Thymus (tissue), 11 donors: ENCODE measurements around the gene ITSN2. TPM values are rescaled to one million over a fixed set of nuclear protein-coding genes. Genes with fewer than 3 reads are reported as not detected.
"Not testable (repeated sequence)": the region's sequence is repeated elsewhere in the genome, so short reads cannot be mapped to it uniquely, and the experiment has no call there.

Experiments used
- DNase-seq, 9 donors: peaks; one replicate each; pipeline ENCODE4 v3.0.0-alpha.2; 2013; ENCODE audit warnings: low spot score in 9 of 9, low read depth in 6 of 9, missing footprints in 1 of 9
- H3K27ac ChIP-seq, 2 donors: one replicate each; pipeline ENCODE4 v1.5.1; 2013; ENCODE audit warnings: control low read depth in 1 of 2, low read depth in 1 of 2, low read length in 1 of 2, mild to moderate bottlenecking in 1 of 2, moderate library complexity in 1 of 2
- H3K27me3 ChIP-seq, 2 donors: one replicate each; pipeline ENCODE4 v1.5.1; 2013; ENCODE audit warnings: low read length in 1 of 2; ENCODE audit not compliant: control insufficient read depth in 2 of 2, insufficient read depth in 1 of 2
- H3K36me3 ChIP-seq, 2 donors: one replicate each; pipeline ENCODE4 v1.5.1; 2013; ENCODE audit warnings: low read length in 1 of 2, mild to moderate bottlenecking in 1 of 2, moderate library complexity in 1 of 2; ENCODE audit not compliant: control insufficient read depth in 2 of 2, insufficient read depth in 2 of 2
- H3K4me1 ChIP-seq, 2 donors: one replicate each; pipeline ENCODE4 v1.5.1; 2013; ENCODE audit warnings: low read length in 2 of 2; ENCODE audit not compliant: control insufficient read depth in 2 of 2, insufficient read depth in 2 of 2
- H3K4me3 ChIP-seq, 2 donors: one replicate each; pipeline ENCODE4 v1.5.1; 2013; ENCODE audit warnings: low read length in 2 of 2, control low read depth in 1 of 2, mild to moderate bottlenecking in 1 of 2
- H3K9me3 ChIP-seq, 2 donors: one replicate each; pipeline ENCODE4 v1.5.1; 2013; ENCODE audit warnings: low read length in 1 of 2, mild to moderate bottlenecking in 1 of 2; ENCODE audit not compliant: control insufficient read depth in 2 of 2, insufficient read depth in 1 of 2
- WGBS: extraction: QIAGEN DNeasy Blood & Tissue Kit; methylation state at CpG from one replicate; pipeline ENCODE4 v1.1.7; 2013; 5-methylcytosine and 5-hydroxymethylcytosine counted together
- polyA plus RNA-seq: library from polyadenylated mRNA; stranded (reverse); fragments of 200-250 nt; gene quantifications from one replicate; pipeline ENCODE4 v1.2.3, GENCODE V29; 2013
- total RNA-seq: library from RNA; stranded (reverse); fragments of 120-200 nt; gene quantifications from one replicate; pipeline ENCODE4 v1.2.4, GENCODE V29; 2013
- donor health status: healthy.

ITSN2 gene
- total and polyA plus RNA-seq, 2 donors = 30.5 to 74.6 TPM

DNA sequence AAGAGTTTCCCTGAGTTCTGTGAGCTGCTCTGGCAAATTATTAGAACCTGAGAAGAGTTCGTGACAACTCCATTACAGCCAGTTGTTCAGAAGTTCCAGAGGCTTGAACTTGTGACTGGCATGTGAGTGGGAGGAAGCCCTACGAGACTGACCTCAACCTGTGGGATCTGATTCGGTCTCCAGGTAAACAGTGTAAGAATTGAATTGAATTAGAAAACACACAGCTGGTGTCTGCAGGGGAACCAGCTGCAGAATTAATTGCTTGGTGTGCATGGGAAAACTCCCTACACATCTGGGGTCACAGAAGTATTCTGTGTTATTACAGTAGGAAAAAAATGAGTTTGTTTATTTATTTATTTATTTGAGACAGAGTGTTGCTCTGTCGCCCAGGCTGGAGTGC is 14.0 kb upstream of the ITSN2 start:
- 64% methylated on average over 3 of the region's 4 CpGs for WGBS
- H3K27me3 ChIP-seq = no peaks in the 10 kb centered on the region
- no peak for DNase-seq

DNA sequence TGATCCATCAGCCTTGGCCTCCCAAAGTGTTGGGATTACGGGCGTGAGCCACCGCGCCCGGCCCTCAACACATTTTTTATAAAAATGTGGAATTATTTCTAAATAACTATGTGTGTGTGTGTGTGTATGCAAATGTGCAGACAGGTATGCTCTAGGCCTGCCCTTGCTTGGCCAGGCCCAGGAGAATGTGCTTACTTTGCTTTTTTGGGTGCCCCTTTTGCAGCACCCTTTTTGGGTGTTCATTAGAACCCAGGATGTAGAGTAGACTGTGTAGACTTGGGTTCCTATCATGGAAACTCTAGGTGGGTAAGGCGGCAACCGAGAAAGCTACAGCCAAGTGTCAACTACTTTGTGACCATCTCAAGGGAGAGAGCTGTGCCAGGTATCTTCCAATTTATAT is 11.7 kb upstream of the ITSN2 start:
- Histone ChIP-seq H3K9me3 (no peaks in the 10 kb centered on the region), H3K4me1 (no peaks in the 10 kb centered on the region), H3K27me3 (no peaks in the 10 kb centered on the region), H3K27ac (no peak overlapping the region), H3K4me3 (no peak overlapping the region), H3K36me3 (no peaks in the 10 kb centered on the region)
- WGBS = 83% methylated on average over 7 of the region's 7 CpGs
- no peak for DNase-seq

More for the DNA sequence above, 14.0 kb upstream of the ITSN2 start:
- Histone ChIP-seq H3K36me3 (no peaks in the 10 kb centered on the region), H3K4me3 (no peak overlapping the region), H3K27ac (no peak overlapping the region), H3K9me3 (no peaks in the 10 kb centered on the region), H3K4me1 (no peaks in the 10 kb centered on the region)

DNA sequence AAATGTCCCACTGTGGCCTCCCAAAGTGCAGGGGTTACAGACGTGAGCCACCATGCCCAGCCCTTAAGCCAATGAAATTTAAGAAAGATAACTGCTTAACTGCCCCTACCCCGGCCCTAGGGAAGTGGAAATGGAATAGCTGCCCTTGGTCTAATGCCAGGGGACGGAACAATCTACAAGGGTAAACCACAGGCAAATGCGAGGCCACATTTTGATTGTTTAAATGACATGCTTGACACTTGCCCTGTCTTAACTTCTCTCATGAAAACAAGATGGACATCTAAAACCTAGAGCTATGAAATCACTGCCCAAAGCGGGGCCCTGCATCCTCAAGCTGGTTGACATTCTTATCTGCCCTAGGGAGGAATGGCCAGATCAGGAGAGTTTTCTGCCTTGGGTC is 5.5 kb upstream of the ITSN2 start:
- H3K9me3 ChIP-seq = no peaks in the 10 kb centered on the region
- no peaks in the 10 kb centered on the region for H3K36me3 ChIP-seq
- no peak for DNase-seq
- peaks cover 1 to 4% of the 10 kb centered on the region in 2 donors for H3K4me1 ChIP-seq
- no peaks in the 10 kb centered on the region for H3K27me3 ChIP-seq
- H3K4me3 ChIP-seq = no peak overlapping the region
- no peak overlapping the region for H3K27ac ChIP-seq
- 37% methylated on average over 5 of the region's 5 CpGs for WGBS

DNA sequence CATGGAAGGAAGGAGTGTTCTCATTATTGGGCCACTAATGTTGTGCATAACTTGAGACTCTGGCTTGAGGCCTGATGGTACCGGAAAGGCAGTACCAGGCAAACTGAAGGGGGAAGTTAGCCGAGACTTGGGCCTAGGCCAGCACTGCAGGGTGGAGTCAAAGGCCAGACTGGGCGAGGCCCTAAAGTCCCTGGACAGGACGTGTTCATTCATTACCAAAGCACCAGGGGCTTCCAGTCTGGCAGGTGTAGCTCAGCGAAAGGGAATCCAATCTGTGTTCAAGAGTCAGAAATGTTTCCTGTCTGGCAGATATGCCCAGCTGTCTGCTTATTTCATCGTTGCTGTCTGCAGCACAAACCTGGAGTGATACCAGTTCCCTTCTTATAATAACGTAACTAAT is 4.7 kb upstream of the ITSN2 start:
- H3K27ac ChIP-seq = no peak overlapping the region
- H3K36me3 ChIP-seq = no peaks in the 10 kb centered on the region
- H3K4me1 ChIP-seq = peaks cover 3 to 7% of the 10 kb centered on the region in 2 donors
- no peaks in the 10 kb centered on the region for H3K27me3 ChIP-seq
- H3K4me3 ChIP-seq = no peak overlapping the region
- H3K9me3 ChIP-seq = no peaks in the 10 kb centered on the region
- DNase-seq = peak in 1 of 9 donors; percentile 21
- WGBS = 66% methylated on average over 7 of the region's 7 CpGs

DNA sequence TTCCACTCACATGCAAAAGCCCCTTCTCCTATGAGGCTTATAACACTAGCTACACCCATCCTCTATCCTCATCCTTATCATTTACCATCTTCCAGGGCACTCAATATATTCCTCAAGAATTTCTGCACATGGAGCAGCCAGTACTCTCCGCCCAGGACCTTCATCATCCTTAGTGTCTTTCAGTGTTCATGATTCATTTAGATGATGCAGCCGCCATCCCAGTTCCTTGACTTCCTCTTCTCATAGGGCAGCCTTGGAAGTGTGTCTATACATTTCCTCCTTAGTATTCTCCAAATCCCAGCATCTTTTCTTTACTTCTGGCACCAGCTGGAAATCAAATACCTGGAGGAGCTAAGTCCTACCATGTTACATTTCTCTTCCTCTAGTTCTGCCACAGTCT is 3.0 kb upstream of the ITSN2 start:
- Histone ChIP-seq H3K9me3 (no peaks in the 10 kb centered on the region), H3K36me3 (no peaks in the 10 kb centered on the region), H3K4me1 (peaks cover 3 to 7% of the 10 kb centered on the region in 2 donors), H3K4me3 (no peak overlapping the region), H3K27me3 (no peaks in the 10 kb centered on the region), H3K27ac (no peak overlapping the region)
- WGBS = 97% methylated on average over 2 of the region's 2 CpGs
- DNase-seq = no peak

DNA sequence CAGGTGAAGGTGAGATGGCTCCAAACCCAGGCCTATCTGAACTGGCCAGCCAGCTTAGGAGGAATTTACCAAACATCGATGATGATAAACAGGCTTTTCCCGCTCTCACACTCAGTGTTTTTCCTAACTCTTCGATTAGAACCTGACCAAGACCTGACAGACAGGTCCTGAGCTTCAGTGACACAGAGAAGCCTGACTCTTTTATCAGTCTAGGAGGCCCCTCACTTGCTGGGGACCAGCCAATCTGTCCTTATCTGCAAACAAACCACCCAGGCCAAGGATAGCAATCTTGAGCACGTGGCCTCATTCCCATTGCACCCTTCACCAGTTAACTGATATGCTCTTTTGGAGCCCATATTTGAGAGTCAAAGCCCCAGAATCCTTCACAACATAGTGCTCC is 1.9 kb upstream of the ITSN2 start:
- WGBS = 95% methylated on average over 4 of the region's 4 CpGs
- H3K27ac ChIP-seq = peak overlapping the region in 1 of 2 donors; percentile 40
- H3K36me3 ChIP-seq = peaks cover 0 to 2% of the 10 kb centered on the region in 2 donors
- H3K4me3 ChIP-seq = no peak overlapping the region
- H3K4me1 ChIP-seq = peaks cover 3 to 10% of the 10 kb centered on the region in 2 donors
- H3K27me3 ChIP-seq = no peaks in the 10 kb centered on the region
- DNase-seq = no peak
- H3K9me3 ChIP-seq = no peaks in the 10 kb centered on the region

DNA sequence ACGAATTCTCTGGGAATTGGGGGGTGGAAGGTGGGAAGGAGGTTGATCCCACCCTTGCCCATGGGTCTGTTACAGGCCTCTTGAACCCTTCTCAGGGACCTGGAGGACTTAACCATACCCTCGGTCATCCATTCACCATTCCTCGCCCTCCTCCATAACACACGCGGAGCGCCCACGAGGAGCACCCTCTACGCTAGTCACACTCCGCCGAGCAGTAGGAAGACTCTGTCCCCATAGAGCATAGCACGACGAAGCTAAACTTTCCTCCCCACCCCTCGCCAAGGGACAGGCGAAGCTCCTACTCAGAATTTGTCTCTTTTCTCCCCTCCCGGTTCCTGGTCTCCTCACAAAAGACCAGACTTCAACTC is 611 bp upstream of the ITSN2 start:
- Histone ChIP-seq H3K9me3 (no peaks in the 10 kb centered on the region), H3K27ac (peak overlapping the region; percentile 25 to 89), H3K4me1 (peaks cover 3 to 10% of the 10 kb centered on the region in 2 donors), H3K27me3 (no peaks in the 10 kb centered on the region), H3K4me3 (peak overlapping the region; percentile 79 to 94), H3K36me3 (peaks cover 0 to 2% of the 10 kb centered on the region in 2 donors)
- DNase-seq = no peak
- WGBS = 88% methylated on average over 15 of the region's 15 CpGs

DNA sequence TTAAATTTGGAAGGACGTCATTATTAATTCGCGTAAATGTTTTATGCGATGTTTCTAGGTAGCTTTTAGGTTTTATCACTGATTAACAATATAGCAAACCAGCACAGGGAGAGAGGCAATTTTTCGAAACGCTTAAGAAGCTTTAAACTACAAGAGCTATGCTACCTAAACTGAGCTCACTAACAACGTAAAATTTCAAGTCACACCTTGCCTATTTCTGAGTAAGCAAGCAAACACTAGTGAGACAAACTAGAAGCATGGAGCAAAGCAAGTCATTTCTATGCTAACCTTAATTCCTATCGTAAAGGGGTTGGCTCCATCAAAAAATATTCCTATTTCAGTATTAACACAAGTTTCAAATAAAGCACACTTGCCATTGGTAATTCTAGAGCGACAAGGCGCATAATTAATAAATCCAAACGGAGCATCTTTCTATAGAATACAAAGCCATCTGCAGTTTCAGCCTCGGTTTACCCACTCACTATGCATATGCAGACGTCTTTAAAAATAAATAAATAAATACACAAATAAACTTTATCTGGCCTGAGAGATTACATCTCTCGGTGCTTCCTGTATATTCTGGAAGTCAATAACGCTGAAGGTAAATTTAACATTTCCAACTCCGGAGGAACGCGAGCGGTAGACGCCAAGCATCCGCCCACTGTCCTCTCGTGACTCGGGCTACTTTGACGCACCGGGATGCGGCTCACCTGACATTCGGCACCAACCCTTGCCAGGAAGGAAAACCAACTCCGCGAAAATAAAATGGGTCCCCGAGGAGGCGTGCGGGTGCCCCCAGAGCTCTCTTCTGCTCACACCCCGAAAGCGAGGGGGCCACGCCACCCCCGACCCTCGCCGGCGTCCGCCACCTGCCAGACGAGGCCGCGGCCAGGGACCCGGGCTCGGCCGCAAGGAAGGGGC is 947 bp downstream of the ITSN2 start:
- Histone ChIP-seq H3K36me3 (peaks cover 0 to 2% of the 10 kb centered on the region in 2 donors), H3K4me3 (peak overlapping the region; percentile 79 to 94), H3K4me1 (peaks cover 3 to 10% of the 10 kb centered on the region in 2 donors), H3K27me3 (no peaks in the 10 kb centered on the region), H3K9me3 (no peaks in the 10 kb centered on the region), H3K27ac (peak overlapping the region; percentile 4 to 88)
- peak in 4 of 9 donors; percentile 32 to 66 (median 40) for DNase-seq
- WGBS = 4% methylated on average over 46 of the region's 46 CpGs

DNA sequence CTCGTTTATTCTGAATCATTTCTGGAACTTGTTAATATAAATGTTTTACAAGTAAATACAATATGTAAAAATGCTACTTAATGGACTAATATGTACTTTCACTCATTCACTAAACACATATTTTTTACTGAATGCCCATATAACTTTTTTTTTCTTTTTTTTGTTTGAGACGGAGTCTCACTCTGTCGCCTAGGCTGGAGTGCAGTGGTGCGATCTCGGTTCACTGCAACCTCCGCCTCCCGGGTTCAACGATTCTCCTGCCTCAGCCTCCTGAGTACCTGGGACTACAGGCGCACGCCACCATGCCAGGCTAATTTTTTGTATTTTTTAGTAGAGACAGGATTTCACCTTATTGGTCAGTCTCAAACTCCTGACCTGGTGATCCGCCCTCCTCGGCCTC is 2.6 kb downstream of the ITSN2 start:
- H3K27me3 ChIP-seq, H3K4me3 ChIP-seq, DNase-seq, H3K36me3 ChIP-seq, H3K9me3 ChIP-seq, H3K27ac ChIP-seq: not testable (repeated sequence)
- 99% methylated on average over 12 of the region's 12 CpGs for WGBS
- H3K4me1 ChIP-seq = peaks cover 3 to 12% of the 10 kb centered on the region in 2 donors
